ENCODE results near the gene TET1.
"Not testable (repeated sequence)": the region's sequence is repeated elsewhere in the genome, so short reads cannot be mapped to it uniquely, and the experiment has no call there.

- not testable (repeated sequence) for TF ChIP-seq ZFP36 (IDR thresholded peaks at IDR 0.05; ENCODE audit: borderline replicate concordance, partially characterized antibody); KDM1A (IDR thresholded peaks at IDR 0.05; ENCODE audit: low read depth); MYC (IDR thresholded peaks at IDR 0.05; ENCODE audit: borderline replicate concordance, low read length)
Observed at GRCh38 chr10:68713065-68713464, 152.9 kb downstream of the TET1 start.

Data from A549 (cell line).